Ishikawa (cell line): Measurements from ENCODE around the gene SLC6A18.

ENCODE experiments used
- CREB1 ChIP-seq: IDR thresholded peaks from 2 replicates; pipeline ENCODE4 v1.6.1; 2012; ENCODE audit warnings: low read depth
- EP300 ChIP-seq: IDR thresholded peaks from 2 replicates; pipeline ENCODE4 v1.6.1; 2012; ENCODE audit warnings: borderline replicate concordance
- MAX ChIP-seq: IDR thresholded peaks from 2 replicates; pipeline ENCODE4 v1.6.1; 2012
- RAD21 ChIP-seq: IDR thresholded peaks from 2 replicates; pipeline ENCODE4 v1.6.1; 2012; ENCODE audit warnings: low read depth
- REST ChIP-seq: IDR thresholded peaks from 2 replicates; pipeline ENCODE4 v1.6.1; 2012; ENCODE audit warnings: low read depth, mild to moderate bottlenecking
- TAF1 ChIP-seq: IDR thresholded peaks from 2 replicates; pipeline ENCODE4 v1.6.1; 2012; ENCODE audit warnings: low read depth, mild to moderate bottlenecking
- TEAD4 ChIP-seq: IDR thresholded peaks from 2 replicates; pipeline ENCODE4 v1.6.1; 2012

GRCh38 chr5:1259806-1260480, 34.8 kb downstream of the SLC6A18 start:
- no peak for TF ChIP-seq EP300
- no peak for TF ChIP-seq MAX
- no peak for TF ChIP-seq CREB1
- no peak for TF ChIP-seq RAD21
- TF ChIP-seq REST: no peak
- TF ChIP-seq TAF1: no peak
- no peak for TF ChIP-seq TEAD4
